Amniotic stem cell (primary cell): ENCODE results near the gene NTN5.
"Not testable (repeated sequence)": the region's sequence is repeated elsewhere in the genome, so short reads cannot be mapped to it uniquely, and the experiment has no call there.

Experiments
- DNase-seq: peaks from one replicate; lab custom pipeline; 2025; lab: John Stamatoyannopoulos, UW

Gene NTN5

GRCh38 chr19:48672994-48673393 is at the start of gene NTN5:
Gene NTN5, minus strand, starts transcription at chr19:48673017. Its CDS starts 2,031 bp downstream, at chr19:48670986.
- DNase-seq, result no peak

- DNase-seq, result no peak
These were observed 49.4 kb upstream of the NTN5 start for GRCh38 chr19:48722196-48722708.

GRCh38 chr19:48720613-48721296 is 47.9 kb upstream of the NTN5 start:
- DNase-seq, result peak; percentile 98

GRCh38 chr19:48720251-48720612 is 47.4 kb upstream of the NTN5 start:
- no peak for DNase-seq

- DNase-seq, result no peak
These were observed 46.7 kb upstream of the NTN5 start, which contains the start of gene MAMSTR for GRCh38 chr19:48719263-48720171. Gene MAMSTR, minus strand, starts transcription at chr19:48719725. Its CDS starts 694 bp downstream, at chr19:48719031.

GRCh38 chr19:48718711-48719231 is 46.0 kb upstream of the NTN5 start:
- DNase-seq, result no peak

GRCh38 chr19:48718106-48718505 is 45.3 kb upstream of the NTN5 start:
- not testable (repeated sequence) for DNase-seq

GRCh38 chr19:48716562-48717291 is 43.9 kb upstream of the NTN5 start:
- DNase-seq, result no peak

GRCh38 chr19:48715681-48716171 is 42.9 kb upstream of the NTN5 start:
- DNase-seq, result no peak

- DNase-seq, result no peak
These were observed 42.2 kb upstream of the NTN5 start for GRCh38 chr19:48714759-48715675.

- DNase-seq, result peak; percentile 99
These were observed 41.3 kb upstream of the NTN5 start for GRCh38 chr19:48713864-48714755.

- DNase-seq, result no peak
These were observed 40.4 kb upstream of the NTN5 start for GRCh38 chr19:48713041-48713863.

GRCh38 chr19:48711106-48711662 is 38.4 kb upstream of the NTN5 start:
- DNase-seq, result no peak

- no peak for DNase-seq
These were observed 35.7 kb upstream of the NTN5 start for GRCh38 chr19:48708471-48708870.

- DNase-seq, result no peak
These were observed 32.6 kb upstream of the NTN5 start for GRCh38 chr19:48705431-48705830.

GRCh38 chr19:48703316-48703715 is 30.5 kb upstream of the NTN5 start:
- no peak for DNase-seq

GRCh38 chr19:48702701-48703100 is 29.9 kb upstream of the NTN5 start:
- no peak for DNase-seq

- no peak for DNase-seq
These were observed 25.2 kb upstream of the NTN5 start for GRCh38 chr19:48698046-48698445.
